ENCODE measurements around the gene MCTP2. TPM values are rescaled to one million over a fixed set of nuclear protein-coding genes. Genes with fewer than 3 reads are reported as not detected.
"Not testable (repeated sequence)": the region's sequence is repeated elsewhere in the genome, so short reads cannot be mapped to it uniquely, and the experiment has no call there.

The MCTP2 gene
- polyA plus RNA-seq, 1 donor, result 22.3 TPM

DNA sequence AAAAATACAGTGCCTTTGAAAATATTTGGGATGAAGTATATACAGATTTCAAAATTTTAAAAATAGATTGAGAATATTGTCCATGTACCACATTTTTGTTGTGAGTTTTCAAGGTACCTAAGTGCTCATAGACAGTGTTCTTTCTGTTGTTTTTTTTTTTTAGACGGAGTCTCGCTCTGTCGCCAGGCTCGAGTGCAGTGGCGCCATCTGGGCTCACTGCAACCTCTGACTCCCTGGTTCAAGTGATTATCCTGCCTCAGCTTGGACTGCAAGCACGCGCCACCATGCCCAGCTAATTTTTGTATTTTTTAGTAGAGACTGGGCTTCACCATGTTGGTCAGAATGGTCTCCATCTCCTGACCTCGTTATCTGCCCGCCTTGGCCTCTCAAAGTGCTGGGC lies 223.9 kb downstream of the MCTP2 start:
- no peak for DNase-seq

DNA sequence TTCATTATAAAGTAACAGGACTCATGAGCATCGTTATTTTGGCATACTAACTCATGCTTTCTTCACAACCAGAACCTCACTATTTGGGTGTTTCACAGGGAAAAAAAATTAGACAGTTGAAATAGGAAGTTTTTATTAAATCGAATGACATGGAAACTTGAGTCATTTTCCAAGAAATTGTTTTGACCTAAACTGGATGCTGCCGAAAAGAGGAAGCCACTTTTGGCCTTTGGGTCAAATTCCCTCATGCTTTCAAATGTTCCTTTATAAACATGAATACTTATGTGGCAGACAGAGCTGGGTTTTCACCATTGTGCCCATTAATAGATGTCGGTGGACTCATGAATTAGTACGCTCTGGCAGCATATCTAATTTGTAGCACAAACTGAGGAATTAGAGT lies 224.9 kb downstream of the MCTP2 start:
- DNase-seq, result no peak

DNA sequence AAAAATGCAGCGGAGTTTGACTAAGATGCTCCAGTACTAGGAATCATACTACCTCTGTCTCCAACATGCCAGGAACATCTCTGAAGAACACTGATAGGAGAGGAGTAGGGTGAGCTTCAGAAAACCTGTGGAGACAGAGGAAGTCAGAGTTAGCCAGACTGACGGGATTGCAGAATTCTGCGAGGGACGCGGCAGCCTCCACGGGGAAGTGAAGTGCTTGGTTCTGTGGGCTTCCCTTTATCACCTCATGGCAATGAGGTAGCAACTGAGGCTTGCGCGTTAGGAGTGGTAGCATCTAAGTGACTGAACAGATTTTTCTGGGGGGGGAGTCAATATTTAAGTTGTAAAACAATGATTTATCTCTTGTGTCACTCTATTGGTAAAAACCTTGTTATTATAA lies 226.3 kb downstream of the MCTP2 start:
- no peak for DNase-seq

DNA sequence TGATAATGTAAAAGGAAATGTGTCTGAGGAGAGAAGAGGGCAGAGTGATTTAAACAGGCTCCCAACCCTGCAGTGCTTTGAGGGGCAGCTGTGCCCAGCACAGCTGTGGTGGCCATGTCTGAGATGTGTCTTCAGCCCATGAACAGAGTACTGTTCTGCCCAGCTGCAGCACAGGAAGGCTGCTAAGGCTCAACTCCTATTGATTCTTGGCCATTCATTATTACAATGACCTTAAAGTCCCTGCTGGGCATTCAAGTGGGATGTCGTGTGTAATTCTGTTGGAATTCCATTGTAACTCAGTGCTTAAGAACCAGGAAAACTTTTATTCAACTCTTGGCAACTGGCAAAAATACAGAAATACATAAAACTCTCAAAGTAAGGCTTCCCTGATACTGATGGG lies 229.3 kb downstream of the MCTP2 start:
- no peak for DNase-seq

DNA sequence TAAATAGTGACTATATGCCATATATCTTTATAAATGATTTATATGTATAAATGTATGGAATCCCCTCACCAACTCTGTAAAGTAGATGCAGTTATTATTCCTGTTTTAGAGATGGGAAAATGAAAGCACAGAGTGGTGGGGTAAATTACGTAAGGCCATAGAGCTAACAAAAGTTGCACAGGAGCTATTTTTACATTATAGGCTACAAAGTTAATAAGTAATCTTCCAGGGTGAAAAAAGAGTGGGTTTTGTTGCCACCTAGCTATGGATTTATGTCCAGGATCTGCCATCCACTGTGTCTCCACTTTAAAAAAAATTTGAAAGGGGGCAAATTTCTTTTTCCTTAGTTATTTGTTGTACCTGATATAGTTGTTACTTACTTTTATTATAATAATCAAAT lies 235.7 kb downstream of the MCTP2 start:
- DNase-seq, result no peak

DNA sequence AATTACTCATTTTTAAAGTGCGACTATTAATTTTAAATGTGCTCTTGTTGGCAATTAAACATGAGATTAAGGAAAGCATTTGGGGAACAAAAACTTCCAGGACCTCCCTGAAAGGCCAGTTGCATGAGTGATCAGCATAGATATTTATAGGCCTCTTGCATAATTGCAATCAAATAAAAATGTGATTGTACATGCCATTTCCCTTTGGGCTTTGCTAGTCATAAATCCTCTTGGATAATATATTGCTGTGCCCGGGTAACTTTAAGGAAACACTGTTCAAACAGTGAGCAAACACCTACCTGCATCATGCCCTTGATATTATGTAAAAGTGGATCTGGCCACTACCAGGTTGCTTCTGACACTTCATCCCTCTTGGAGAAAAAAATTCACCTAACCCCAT lies 239.1 kb downstream of the MCTP2 start:
- no peak for DNase-seq

DNA sequence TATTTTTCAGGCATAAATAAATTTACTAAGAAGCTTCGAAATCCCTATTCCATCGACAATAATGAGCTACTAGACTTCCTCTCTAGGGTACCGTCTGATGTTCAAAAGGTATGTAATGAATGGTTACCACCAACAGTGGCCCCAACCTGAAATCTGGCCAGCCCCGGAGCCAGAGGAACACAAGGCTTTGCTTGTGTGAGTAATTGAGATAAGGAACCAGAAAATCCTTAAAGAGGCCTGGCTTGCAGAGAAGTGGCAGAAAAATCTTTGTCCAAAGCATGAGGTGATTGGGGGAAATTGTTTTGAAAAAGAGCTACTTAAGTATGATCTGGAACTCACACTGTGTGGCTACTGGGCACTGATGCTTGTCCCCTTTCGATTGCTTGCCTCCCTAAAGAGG lies 245.3 kb downstream of the MCTP2 start:
- no peak for DNase-seq

DNA sequence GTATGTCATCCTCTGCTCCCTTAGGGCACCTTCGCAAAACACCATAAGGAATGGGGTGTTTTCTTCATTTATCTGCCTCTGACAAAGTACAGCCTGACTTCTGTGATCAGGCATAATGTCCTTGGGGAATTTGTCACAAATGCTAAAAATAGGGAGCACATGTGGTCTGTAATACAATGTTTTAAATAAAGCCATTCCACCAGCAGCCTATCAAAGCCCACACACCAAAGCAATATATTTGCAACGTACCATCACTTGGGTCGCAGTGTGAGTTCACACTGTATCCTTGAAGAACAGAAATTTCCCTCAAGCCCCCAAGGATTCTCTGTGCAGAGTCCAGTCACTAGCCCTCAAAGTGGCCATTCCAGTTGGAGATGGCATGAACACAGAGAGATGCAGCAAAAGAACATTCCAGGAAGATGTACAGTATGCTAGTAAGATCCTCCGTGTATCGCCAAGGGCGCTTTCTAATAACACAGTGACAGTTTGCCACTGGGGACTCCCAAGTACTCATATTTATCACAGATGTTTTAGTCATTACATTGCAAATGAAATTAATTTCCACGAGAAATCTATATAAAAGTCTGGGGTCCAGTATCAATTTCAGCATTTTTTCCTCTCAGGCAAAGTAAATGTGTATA lies 246.7 kb downstream of the MCTP2 start:
- DNase-seq, result no peak

DNA sequence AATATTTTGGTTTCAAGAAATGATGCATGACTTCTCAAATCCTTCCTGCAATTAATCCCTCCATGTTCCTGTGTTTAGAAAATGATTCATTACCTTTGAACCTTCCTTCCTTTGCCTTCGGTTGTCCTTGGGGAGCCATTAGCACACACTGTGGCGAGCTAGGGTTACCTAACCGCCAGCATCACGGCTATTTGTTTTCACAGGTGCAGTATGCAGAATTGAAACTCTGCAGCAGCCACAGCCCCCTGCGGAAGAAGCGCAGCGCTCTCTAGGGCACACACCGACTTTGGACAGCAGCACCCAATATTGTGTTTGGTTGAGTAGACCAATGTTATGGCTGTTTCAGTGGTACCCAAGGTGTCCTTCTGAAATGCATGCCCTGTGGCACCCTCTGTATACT lies 247.4 kb downstream of the MCTP2 start:
- DNase-seq, result no peak

DNA sequence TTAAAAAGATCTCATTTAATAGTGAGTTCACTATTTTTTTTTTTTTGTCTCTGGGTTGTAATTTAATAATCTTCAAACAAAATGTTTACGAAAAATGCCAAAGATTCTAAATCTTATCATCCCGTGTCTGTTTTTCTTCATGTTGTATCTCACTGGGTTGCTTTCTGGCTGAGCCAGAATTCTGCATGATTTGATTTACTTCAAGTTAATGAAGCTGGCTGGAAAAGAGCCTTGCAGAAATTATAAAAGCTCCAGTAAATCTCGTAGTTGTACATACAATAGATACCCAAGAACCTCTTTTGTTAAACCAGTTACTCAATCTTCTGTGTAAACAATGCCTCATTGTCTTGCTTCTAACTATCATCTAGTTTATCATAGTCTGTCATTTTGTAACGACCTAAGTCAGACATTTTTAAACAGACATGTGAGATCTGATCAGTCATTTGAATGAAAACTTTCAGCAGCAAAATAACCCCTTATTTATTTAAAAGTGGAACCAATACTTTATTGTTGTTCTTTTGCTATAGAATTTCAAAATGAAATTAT lies 249.0 kb downstream of the MCTP2 start:
- no peak for DNase-seq

DNA sequence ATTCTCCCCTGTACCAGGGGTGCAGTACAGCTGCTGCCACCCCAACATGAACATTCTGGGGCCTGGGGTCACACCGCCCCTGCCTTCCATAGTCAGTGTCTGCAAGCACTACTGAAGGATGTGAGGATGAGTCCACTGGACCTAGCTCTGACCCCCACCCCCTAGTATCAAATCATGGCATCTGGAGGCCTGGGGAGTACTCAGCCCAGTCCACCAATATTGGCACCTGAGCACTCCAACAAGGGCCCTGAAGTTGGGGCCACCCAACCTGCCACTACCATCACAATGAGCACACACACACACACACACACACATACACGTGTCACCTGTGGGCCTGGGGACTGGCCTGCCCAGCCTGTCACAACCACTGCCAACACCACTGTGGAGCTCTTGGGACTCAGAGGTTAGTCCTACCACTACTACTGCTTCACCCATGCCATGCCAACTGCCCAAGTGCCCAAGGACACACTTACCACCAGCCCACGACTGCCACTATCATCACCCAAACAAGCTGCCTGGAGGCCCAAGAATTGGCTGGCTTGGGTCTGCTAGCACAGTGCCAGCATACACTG lies 253.9 kb downstream of the MCTP2 start:
- no peak for DNase-seq

DNA sequence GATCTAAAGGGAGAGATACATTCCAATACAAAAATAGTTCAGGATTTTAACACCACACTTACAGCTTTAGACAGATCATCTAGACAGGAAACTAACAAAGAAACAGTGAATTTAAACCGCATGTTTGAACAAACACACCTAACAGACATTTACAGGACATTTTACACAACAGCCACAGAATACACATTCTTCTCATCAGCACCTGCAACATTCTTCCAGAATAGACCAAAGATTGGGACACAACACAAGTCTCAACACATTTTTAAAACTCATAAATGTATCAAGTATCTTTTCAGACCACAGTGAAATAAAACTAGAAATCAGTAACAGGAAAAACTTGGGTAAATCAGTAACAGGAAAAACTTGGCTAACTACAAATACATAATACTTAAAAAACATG lies 256.3 kb downstream of the MCTP2 start:
- DNase-seq, result no peak

DNA sequence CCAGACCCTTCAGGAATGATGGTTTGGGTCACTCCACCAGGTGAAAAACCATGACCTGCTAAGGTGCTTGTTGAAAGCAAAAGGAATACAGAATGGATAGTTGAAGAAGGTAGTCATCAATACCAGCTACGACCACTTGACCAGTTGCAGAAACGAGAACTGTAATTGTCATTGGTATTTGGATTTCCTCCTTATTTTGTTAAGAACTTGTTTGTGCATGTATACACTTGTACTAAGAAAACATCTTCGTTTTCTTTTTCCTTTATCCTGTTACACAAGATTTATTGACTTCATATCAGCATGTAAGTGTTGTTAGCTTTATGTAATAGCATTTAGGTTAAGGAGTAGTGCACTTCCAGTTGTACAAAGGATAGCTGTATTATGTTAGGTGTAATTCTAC lies 261.8 kb downstream of the MCTP2 start:
- DNase-seq, result no peak

DNA sequence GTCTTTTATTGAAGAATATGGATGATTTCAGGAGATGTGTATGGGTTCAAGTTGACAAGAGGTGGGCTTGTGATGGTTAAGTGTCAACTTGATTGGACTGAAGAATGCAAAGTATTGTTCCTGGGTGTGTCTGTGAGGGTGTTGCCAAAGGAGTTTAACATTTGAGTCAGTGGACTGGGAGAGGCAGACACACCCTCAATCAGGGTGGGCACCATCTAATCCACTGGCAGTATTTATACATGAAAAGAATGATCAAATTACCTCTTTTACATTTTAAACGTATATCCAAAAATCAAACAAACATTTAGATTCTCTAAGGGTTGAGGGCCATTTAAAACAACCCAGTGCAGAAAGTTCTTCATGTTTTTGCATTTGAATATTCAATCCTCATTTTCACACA lies 262.2 kb downstream of the MCTP2 start:
- not testable (repeated sequence) for DNase-seq

DNA sequence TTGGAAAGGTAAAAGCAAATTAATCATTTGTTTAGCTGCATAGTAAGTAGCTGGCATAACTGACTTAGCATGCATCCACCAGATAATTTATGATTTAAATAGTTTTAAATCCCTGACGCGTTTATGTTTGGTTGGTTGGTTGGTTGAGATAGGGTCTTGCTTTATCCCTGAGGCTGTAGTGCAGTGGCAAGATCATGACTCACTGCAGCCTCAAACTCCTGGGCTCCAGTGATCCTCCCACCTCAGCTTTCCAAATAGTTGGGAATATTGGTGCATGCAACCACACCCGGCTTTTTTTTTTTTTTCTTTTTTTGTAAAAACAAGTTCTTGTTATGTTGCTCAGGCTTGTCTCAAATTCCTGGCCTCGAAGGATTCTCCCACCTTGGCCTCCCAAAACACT lies 263.4 kb downstream of the MCTP2 start:
- no peak for DNase-seq

DNA sequence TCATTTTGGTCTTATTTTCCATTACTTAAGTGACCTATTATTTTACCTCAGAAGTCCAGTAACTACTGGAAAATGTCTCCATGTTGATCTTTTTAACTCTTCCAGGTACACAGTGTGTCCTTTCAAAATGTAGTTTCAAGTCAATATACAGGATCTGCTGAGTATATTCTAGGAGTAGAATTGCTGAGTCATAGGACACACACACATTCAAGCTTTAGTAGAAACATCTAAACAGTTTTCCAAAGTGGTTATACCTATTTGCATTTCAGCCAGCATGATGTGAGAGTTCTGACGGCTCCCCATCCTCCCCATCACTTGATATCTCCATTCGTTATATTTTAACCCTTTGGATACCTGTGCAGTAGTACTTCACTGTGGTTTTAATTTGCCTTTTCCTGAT lies 271.9 kb downstream of the MCTP2 start:
- DNase-seq, result no peak

DNA sequence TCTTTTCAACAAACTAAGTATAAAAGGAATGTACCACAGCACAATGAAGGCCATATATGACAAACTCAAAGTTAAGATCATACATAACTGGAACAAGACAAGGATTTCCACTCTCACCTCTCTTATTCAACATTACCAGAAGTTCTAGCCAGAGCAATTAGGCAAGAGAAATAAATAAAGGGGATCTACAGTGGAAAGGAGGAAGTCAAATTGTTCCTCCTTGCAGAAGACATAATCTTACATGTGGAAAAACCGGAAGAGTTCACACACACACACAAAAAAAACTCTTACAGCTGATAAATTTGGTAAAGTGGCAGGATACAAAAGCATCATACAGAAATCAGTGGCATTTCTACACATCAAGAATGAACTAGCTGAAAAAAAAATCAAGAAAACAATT lies 277.9 kb downstream of the MCTP2 start:
- DNase-seq, result no peak

DNA sequence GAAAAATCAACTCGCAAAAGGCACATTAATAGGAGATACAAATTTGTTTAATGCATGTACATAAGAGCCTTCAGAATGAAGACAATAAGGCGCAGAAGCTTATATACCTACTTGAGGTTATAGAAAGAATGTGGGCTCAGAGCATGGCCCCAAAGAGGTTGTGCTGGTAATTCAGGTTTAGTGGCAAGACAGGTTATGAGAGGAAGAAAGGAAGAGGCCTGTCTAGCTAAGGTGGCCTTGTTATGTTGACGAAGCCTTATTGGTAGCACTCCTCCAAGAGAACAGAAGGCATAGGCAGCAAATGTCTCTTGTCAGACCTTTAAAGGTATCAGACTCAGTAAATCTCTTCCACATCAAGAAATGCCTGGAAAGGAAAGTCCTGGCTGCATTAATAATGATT lies 290.8 kb downstream of the MCTP2 start:
- DNase-seq, result no peak

DNA sequence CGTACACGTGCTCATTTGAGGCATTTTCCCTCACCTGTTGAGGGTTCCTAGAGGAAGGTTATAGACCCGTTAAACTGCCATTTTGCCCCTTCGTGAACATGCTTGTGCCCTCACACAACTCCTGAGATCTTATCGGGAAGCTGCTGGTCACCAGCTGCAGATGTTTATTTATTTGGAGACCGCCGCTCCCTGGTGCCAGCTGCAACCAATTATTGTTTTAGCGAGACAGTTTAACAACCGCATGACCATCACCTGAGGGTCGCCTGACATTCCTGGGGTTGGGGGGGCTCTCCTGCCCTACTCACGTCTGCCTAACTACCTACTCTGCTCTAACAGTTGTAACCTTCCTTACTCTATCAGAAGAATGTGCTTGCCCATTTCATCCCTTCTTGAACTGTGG lies 292.5 kb downstream of the MCTP2 start:
- DNase-seq, result peak; percentile 37

DNA sequence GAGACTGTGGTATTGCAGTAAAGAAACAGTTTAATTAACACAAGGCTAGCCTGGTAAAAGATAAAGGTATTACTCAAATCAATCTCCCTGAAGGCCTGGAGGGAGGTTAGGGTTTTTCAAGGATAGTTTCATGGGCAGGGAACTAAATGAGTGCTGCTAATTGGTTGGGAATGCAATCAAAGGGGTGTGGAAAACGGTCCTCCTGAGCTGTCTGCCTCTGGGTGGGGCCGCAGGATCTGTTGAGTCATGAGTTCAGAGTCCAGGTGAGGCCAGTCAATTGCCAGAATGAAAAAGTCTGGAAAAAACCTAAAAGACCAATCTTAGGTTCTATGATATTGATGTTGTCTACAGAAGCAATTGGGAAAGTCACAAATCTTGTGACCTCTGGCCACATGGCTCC lies 293.2 kb downstream of the MCTP2 start:
- no peak for DNase-seq

DNA sequence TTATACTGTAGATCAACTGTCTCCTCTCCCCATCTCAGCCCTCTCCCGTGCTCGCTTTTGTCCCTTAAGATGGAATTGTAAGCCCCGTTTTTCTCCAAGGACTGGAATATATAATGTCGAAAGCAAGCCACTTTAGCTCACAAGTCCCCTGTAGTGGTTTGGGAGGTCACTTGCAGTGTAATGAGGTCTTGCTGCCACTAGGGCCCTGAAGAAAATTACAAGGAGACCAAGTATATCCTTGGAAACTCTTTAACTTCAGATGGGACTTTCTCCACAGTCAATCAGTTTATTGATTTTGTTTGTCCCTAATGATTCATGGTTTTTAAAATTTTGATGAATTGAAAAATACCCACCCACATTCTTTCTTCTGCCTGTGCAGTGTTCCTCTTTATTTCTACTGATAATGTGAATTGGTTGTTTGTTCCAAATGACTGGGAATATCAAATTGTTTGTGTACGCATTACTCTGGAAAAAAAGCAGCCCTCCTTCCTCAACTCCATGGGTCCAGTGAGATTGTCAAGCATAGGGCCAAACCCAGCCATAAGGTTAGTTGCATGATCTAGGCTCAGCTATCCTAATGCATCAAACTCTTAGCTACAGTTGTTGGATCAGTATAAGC lies 294.8 kb downstream of the MCTP2 start:
- DNase-seq, result no peak

DNA sequence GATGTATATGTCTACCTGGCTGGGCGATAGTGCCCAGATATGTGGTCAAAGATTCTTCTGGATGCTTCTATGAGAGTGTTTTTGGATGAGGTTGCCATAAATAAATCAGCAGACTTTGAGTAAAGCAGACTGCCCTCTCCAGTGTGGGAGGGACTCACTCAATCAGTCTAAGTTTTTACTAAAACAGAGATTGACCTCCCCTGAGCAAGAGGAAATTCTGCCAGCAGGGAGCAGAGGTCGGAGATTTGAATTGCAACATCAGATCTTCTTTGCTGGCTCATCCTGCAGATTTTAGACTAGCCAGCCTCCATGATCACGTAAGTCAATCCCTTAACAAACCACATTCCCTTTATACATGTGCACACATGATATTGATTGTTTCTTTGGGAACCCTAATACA lies 300.9 kb downstream of the MCTP2 start:
- DNase-seq, result no peak
